ENCODE results near the gene TFF2. TPM values are rescaled to one million over a fixed set of nuclear protein-coding genes. Genes with fewer than 3 reads are reported as not detected.

TFF2 gene
- total and polyA plus RNA-seq, 2 of the 4 experiments (the other 2 are of a cell fraction) = not detected

DNA sequence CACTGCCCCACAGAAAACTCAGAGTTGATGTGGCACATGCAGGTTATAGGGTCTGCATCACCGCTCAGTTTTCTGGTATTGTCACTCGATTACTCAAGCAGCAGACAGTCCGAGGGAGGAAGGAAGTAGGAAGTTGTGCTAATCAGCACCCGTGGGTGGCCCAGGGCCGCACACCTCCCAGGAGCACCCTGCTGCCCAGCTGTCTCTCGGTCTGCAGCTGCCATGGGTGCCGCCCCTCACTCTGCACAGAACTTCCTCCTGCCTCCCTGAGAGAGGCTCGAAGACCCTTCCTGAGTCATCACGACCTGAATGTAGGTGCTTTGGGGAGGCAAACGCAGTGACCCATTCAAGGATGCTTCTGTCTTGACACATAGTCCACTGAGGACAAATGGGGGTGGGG lies 31.4 kb downstream of the TFF2 start:
- Histone ChIP-seq H2BK120ac (ENCODE audit: low read depth, low read length) (no peak overlapping the region), H4K91ac (ENCODE audit: insufficient read depth, low read depth, low read length) (no peak overlapping the region), H3K27ac (ENCODE audit: insufficient read depth, low read length) (no peak overlapping the region), H3K56ac (ENCODE audit: extremely low read depth, insufficient read depth, low read length) (no peak overlapping the region), H4K8ac (ENCODE audit: low read depth in 2 of 2, low read length in 2 of 2) (no peak overlapping the region), H4K20me1 (ENCODE audit: insufficient read depth, low read length) (no peaks in the 10 kb centered on the region; the same call in 1 of the 2 replicates), H3K9me1 (ENCODE audit: insufficient read depth, low read length) (no peaks in the 10 kb centered on the region), H3K14ac (replicated peaks; ENCODE audit: low read depth, low read length) (no peak overlapping the region), H3K4me1 (ENCODE audit: control insufficient read depth, insufficient read depth, low read length) (no peaks in the 10 kb centered on the region), H3K79me1 (ENCODE audit: low read depth in 1 of 2, low read length in 2 of 2) (no peaks in the 10 kb centered on the region), H3K9me3 (ENCODE audit: control insufficient read depth, insufficient read depth, low read length) (no peaks in the 10 kb centered on the region), H2BK15ac (ENCODE audit: low read depth, low read length) (no peak overlapping the region), H2AK5ac (ENCODE audit: low read depth, low read length) (no peak overlapping the region), H3K27me3 (ENCODE audit: control insufficient read depth, insufficient read depth, low read length) (peaks cover 35% of the 10 kb centered on the region), H2BK5ac (ENCODE audit: low read depth, low read length, poor library complexity, severe bottlenecking) (no peak overlapping the region), H3K4me3 (ENCODE audit: insufficient read depth, low read depth, low read length) (no peak overlapping the region), H2AFZ (replicated peaks; ENCODE audit: low read length, poor library complexity) (no peak overlapping the region), H3K23ac (ENCODE audit: low read depth, low read length) (no peak overlapping the region), H3K4me2 (ENCODE audit: low read depth, low read length) (no peak overlapping the region), H4K5ac (ENCODE audit: low read depth, low read length) (no peak overlapping the region), H2BK20ac (ENCODE audit: low read depth, low read length) (no peak overlapping the region), H3K36me3 (ENCODE audit: control insufficient read depth, insufficient read depth, low read length) (no peaks in the 10 kb centered on the region), H3K9ac (ENCODE audit: low read depth, low read length) (no peak overlapping the region), H2AK9ac (replicated peaks; ENCODE audit: low read depth, low read length, poor library complexity) (no peak overlapping the region), H3K18ac (ENCODE audit: low read depth, low read length) (no peak overlapping the region), H3K4ac (ENCODE audit: low read depth, low read length) (no peak overlapping the region)
- TF ChIP-seq, protein P1, sequence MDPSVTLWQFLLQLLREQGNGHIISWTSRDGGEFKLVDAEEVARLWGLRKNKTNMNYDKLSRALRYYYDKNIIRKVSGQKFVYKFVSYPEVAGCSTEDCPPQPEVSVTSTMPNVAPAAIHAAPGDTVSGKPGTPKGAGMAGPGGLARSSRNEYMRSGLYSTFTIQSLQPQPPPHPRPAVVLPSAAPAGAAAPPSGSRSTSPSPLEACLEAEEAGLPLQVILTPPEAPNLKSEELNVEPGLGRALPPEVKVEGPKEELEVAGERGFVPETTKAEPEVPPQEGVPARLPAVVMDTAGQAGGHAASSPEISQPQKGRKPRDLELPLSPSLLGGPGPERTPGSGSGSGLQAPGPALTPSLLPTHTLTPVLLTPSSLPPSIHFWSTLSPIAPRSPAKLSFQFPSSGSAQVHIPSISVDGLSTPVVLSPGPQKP (IDR thresholded peaks at IDR 0.05; ENCODE audit: borderline replicate concordance, low read depth, low read length) = no peak
- TF ChIP-seq RAD21 (IDR thresholded peaks at IDR 0.05; ENCODE audit: low read length) (no peak), MAZ (IDR thresholded peaks at IDR 0.05; ENCODE audit: borderline replicate concordance, low read depth, low read length) (no peak), RCOR1 (IDR thresholded peaks at IDR 0.05; ENCODE audit: insufficient replicate concordance, low read length) (no peak)
- TF ChIP-seq, protein P2, sequence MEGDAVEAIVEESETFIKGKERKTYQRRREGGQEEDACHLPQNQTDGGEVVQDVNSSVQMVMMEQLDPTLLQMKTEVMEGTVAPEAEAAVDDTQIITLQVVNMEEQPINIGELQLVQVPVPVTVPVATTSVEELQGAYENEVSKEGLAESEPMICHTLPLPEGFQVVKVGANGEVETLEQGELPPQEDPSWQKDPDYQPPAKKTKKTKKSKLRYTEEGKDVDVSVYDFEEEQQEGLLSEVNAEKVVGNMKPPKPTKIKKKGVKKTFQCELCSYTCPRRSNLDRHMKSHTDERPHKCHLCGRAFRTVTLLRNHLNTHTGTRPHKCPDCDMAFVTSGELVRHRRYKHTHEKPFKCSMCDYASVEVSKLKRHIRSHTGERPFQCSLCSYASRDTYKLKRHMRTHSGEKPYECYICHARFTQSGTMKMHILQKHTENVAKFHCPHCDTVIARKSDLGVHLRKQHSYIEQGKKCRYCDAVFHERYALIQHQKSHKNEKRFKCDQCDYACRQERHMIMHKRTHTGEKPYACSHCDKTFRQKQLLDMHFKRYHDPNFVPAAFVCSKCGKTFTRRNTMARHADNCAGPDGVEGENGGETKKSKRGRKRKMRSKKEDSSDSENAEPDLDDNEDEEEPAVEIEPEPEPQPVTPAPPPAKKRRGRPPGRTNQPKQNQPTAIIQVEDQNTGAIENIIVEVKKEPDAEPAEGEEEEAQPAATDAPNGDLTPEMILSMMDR (conservative IDR thresholded peaks at IDR 0.05; ENCODE audit: low read depth, low read length) = no peak
- no TSS peak for BruUV-seq (replicated peaks)
- in situ Hi-C loops (cut with MboI; ENCODE audit: low sequenced_read_pairs) = no loop called here
- dilution Hi-C loops (cut with HindIII; ENCODE audit: low sequenced_read_pairs, unreplicated experiment) = no loop called here
- intact Hi-C loops (cut with micrococcal nuclease) = no loop called here
- 57% methylated on average over 2 of the region's 10 CpGs; no CpG with 5 or more reads in 1 of the 2 experiments for WGBS, 2 experiments (ENCODE audit: extremely low coverage in 2 of 2, insufficient read length in 1 of 2)
- ChIA-PET POLR2A (ENCODE audit: unreplicated experiment) (no interaction called here), CTCF (no interaction called here)
- ATAC-seq (ENCODE audit: low read depth) (no peak), DNase-seq (no peak)
